Left kidney (tissue), 2 donors: ENCODE results near the gene KCTD15. TPM values are rescaled to one million over a fixed set of nuclear protein-coding genes. Genes with fewer than 3 reads are reported as not detected.

Source experiments
- DNase-seq: peaks from one replicate; pipeline ENCODE4 v3.0.0-alpha.2; 2013
- polyA plus RNA-seq: library from polyadenylated mRNA; unstranded; fragments of 120-200 nt; gene quantifications from one replicate; pipeline ENCODE4 v1.2.1, GENCODE V29; 2013; ENCODE audit not compliant: insufficient read length

The KCTD15 gene
- polyA plus RNA-seq, 1 donor = 45.2 TPM

GRCh38 chr19:33795370-33796163 is 1.1 kb upstream of the KCTD15 start:
- DNase-seq = peak; percentile 88

GRCh38 chr19:33797802-33798671 is 1.4 kb downstream of the KCTD15 start:
- peak; percentile 53 for DNase-seq

- no peak for DNase-seq
Measured at GRCh38 chr19:33798681-33799111, 2.0 kb downstream of the KCTD15 start.

- DNase-seq = no peak
Measured at GRCh38 chr19:33799476-33799875, 2.8 kb downstream of the KCTD15 start.

GRCh38 chr19:33800012-33800680 is 3.5 kb downstream of the KCTD15 start:
- DNase-seq = no peak

- no peak for DNase-seq
Measured at GRCh38 chr19:33801411-33801810, 4.7 kb downstream of the KCTD15 start.

- DNase-seq = no peak
Measured at GRCh38 chr19:33802001-33802400, 5.3 kb downstream of the KCTD15 start.

- no peak for DNase-seq
Measured at GRCh38 chr19:33802801-33803200, 6.1 kb downstream of the KCTD15 start.

GRCh38 chr19:33803383-33803782 is 6.7 kb downstream of the KCTD15 start:
- DNase-seq = no peak

GRCh38 chr19:33804021-33804799 is 7.5 kb downstream of the KCTD15 start:
- no peak for DNase-seq

GRCh38 chr19:33805313-33805712 is 8.6 kb downstream of the KCTD15 start:
- no peak for DNase-seq

GRCh38 chr19:33805840-33806433 is 9.3 kb downstream of the KCTD15 start:
- DNase-seq = no peak

GRCh38 chr19:33806434-33806881 is 9.8 kb downstream of the KCTD15 start:
- DNase-seq = no peak

GRCh38 chr19:33808399-33808798 is 11.7 kb downstream of the KCTD15 start:
- DNase-seq = no peak

- no peak for DNase-seq
Measured at GRCh38 chr19:33809960-33810359, 13.3 kb downstream of the KCTD15 start.

GRCh38 chr19:33810821-33811220 is 14.2 kb downstream of the KCTD15 start:
- no peak for DNase-seq

- DNase-seq = no peak
Measured at GRCh38 chr19:33811246-33811645, 14.6 kb downstream of the KCTD15 start.

- DNase-seq = no peak
Measured at GRCh38 chr19:33811736-33812387, 15.2 kb downstream of the KCTD15 start.

GRCh38 chr19:33812388-33813330 is 16.0 kb downstream of the KCTD15 start:
- DNase-seq = no peak
